GM21390 (cell line): ENCODE measurements around the gene CNTNAP2.
A peak's percentile ranks its signal among the peaks of the same experiment; 100 is the strongest.
"Not testable (repeated sequence)": the region's sequence is repeated elsewhere in the genome, so short reads cannot be mapped to it uniquely, and the experiment has no call there.

Source experiments
- ATAC-seq: cut with Tn5 transposase; IDR thresholded peaks from one replicate; pipeline ENCODE4 v1.9.1; 2021; ENCODE audit not compliant: unreplicated experiment

Gene CNTNAP2

GRCh38 chr7:147078312-147078711 is 961.7 kb downstream of the CNTNAP2 start:
- no peak for ATAC-seq

DNA sequence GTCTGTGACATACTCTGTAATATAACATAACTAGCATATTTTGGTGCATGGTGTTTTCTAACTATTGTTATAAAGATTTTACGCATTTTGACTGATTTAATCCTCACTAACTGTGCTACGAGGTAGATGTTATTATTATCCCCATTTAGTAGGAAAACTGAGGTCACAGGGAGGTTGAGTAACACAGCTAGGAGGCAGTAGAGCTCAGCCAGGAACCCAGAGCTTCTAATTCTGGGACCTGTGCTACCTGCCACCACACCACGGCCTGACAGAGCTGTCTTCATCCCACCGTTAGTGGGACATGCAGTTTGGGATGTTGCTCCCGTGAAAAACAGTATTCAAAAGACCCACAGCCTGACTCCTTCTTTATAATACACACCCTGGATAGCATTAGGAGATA is 962.5 kb downstream of the CNTNAP2 start:
- no peak for ATAC-seq

- no peak for ATAC-seq
These were observed 963.4 kb downstream of the CNTNAP2 start for GRCh38 chr7:147079921-147080420.

GRCh38 chr7:147081117-147081516 is 964.5 kb downstream of the CNTNAP2 start:
- ATAC-seq = no peak

DNA sequence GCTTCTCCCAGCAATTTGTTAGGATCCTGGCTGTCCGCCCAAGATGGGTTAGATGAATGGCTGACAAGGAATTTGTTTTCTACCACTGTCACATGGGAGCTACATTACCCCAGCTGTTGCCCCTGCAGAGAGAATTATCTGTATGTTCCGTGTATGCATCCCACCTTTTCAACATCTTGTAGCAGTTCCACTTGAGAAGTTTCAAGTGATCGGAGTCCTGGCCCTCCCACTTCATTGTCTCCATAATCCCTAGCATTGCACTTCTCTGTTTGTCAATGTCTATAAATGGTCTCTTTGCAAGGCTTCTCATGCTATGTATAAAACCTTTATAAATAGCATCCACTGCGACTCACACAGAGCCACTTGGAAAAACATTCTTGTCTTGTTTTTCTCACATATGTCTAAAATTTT is 972.5 kb downstream of the CNTNAP2 start:
- no peak for ATAC-seq

- ATAC-seq = no peak
These were observed 973.0 kb downstream of the CNTNAP2 start for GRCh38 chr7:147089608-147090007.

DNA sequence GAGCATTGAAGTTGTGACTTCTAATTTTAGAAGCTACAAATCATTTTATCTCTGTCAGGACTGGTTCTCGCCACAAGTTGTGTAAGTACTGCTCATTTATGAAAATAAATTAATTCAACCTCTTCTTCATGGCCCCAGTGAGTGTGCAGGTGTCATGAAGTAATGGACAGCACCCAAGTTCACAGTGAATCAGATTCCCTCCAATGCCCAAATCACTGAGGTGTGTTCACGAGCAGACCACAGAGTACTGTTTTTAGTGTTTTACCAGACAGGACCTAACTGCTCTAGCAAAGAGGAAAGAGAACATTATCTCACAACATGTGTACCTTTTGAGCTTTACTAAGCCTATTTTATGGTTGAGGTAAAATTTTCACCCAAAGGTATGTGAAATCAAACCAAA is 980.0 kb downstream of the CNTNAP2 start:
- ATAC-seq = no peak

- no peak for ATAC-seq
These were observed 986.6 kb downstream of the CNTNAP2 start for GRCh38 chr7:147103224-147103623.

- ATAC-seq = no peak
These were observed 990.1 kb downstream of the CNTNAP2 start for GRCh38 chr7:147106746-147107145.

GRCh38 chr7:147114525-147114924 is 997.9 kb downstream of the CNTNAP2 start:
- not testable (repeated sequence) for ATAC-seq

DNA sequence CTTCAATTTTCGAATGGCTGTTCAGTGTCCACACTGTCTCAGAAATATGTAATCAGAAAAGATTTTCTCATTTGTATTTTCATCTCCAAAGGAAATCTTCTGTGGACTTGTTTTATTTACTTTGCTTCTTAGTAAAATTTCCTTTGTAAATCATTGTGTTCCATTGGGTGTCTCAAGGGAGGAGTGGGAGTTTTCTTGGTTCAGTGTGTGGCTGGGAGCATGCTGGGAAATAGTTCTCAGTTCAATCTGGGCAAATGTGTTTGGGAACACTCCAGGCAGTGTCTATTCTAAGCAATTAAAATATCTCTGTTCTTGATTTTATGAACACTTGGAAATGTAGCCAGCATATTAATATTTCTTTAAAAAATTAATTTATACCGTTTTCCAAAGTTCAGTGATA is 1019.8 kb downstream of the CNTNAP2 start:
- no peak for ATAC-seq

GRCh38 chr7:147145194-147145593 is 1028.6 kb downstream of the CNTNAP2 start:
- no peak for ATAC-seq

- no peak for ATAC-seq
These were observed 1029.6 kb downstream of the CNTNAP2 start for GRCh38 chr7:147146169-147146568.

DNA sequence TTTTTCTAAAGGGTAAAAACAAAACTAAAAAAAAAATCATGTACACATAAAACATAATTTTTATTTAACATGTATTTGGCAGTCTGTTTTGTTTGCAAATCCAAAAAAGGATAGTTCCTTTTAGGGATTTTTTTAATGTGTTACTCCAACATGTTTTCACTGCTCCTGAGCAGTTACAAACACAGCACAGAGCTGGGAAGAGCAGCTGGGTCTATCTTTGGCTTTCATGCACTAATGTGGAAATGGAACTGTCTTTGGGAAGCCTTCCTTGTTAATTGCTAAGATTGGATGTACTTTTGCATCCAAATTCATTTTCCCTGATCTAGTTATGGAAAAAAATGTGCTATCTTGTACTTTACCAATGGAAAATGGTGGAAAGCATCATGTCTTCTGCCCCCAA is 1035.1 kb downstream of the CNTNAP2 start:
- no peak for ATAC-seq

- ATAC-seq = peak; percentile 82
These were observed 1037.0 kb downstream of the CNTNAP2 start for GRCh38 chr7:147153571-147153970.

GRCh38 chr7:147161405-147161804 is 1044.8 kb downstream of the CNTNAP2 start:
- no peak for ATAC-seq

GRCh38 chr7:147170341-147171012 is 1053.9 kb downstream of the CNTNAP2 start:
- no peak for ATAC-seq

DNA sequence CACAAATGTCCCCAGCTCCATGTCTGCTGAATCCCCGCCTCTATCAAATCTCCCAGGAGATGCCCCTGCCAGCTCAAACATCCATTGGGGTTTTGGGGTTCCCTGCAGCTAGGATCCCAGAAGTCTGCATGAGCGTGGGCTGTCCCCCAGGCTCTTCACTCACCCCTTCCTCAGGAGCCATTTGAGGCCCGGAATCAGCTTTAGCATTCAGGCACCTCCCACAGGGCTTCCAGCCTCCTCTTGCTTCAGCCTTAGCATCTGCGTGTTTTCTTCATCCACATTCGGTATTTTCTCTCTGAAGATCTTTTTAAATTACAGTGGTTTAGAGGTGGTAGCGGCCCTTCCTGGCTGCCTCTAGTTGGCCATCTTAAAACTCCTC is 1054.4 kb downstream of the CNTNAP2 start:
- no peak for ATAC-seq

DNA sequence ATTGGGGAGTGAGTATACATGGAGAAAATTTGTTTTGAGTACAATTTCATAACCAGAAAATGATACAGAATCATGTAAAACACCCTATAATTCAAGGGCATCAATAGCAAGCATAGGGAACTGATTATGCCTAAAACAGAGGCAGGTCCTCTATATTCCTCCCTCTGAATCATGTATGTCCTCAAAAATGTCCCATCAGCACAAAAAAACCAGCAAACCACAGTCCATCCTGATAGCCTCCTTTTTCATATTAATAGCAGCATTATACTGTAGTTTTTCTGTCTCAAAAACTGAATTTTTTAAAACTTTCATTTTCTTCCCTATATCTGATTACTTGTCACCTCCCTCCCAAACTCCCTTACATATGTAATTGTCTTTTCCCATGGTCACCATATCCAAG is 1057.3 kb downstream of the CNTNAP2 start:
- ATAC-seq = no peak

DNA sequence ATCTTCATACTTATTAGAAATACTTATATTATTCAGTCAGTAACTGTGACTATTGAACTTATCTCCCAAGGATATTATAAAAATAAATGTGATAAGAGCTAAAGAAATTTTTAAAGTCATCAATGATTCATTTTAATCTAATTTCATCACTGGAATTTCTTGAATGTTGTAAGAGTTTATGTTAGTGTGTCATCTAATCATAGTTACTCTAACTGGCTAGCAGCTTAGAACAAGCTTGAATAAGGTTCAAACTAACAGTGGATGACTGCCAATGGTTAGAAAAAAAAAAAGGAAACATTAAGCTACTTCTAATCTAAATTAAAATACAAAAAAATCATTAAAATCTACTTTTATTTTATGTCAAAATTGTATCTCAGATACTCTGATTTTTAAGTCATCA is 1066.3 kb downstream of the CNTNAP2 start:
- ATAC-seq = no peak

- ATAC-seq = no peak
These were observed 1066.7 kb downstream of the CNTNAP2 start for GRCh38 chr7:147183276-147183675.

DNA sequence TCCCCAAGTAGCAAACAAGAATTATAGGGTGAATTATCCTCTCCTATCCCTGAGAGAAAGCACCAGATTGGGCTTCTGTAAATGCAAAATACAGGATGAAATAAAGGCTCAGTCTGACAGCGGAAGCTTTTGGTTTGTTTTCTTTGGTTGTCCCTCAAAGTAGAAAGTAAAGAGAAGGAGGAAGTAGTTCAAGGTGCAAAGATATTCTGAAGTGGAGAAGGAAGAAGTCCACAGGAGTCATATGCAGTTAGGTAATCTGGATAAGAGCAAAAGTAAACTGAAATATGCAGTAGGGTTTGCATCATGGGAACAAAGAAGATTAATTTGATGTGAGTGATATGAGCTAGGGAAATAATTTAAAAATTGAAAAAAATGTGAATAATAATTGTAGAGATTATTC is 1071.9 kb downstream of the CNTNAP2 start:
- no peak for ATAC-seq

- ATAC-seq = no peak
These were observed 1076.9 kb downstream of the CNTNAP2 start for GRCh38 chr7:147193476-147193875.
